CD4-positive, alpha-beta T cell (primary cell): ENCODE data around the gene PRLHR. TPM values are rescaled to one million over a fixed set of nuclear protein-coding genes. Genes with fewer than 3 reads are reported as not detected.

Experiments
- ATAC-seq: fragments of 200-7000 bp; cut with Tn5 transposase; one replicate; pipeline ENCODE4 v1.10.0; 2022; ENCODE audit warnings: mild to moderate bottlenecking; ENCODE audit not compliant: poor library complexity
- CTCF ChIA-PET: fragments of 350-600 bp; sonication (Branson Sonifier 250); formaldehyde crosslinking; loops from one replicate; lab custom pipeline; 2021; ENCODE audit warnings: antibody characterized with exemption, inconsistent platforms; lab: Charles Lee
- POLR2A ChIA-PET: fragments of 350-600 bp; sonication (Branson Sonifier 250); formaldehyde crosslinking; loops from one replicate; lab custom pipeline; 2021; ENCODE audit warnings: antibody characterized with exemption, inconsistent platforms; lab: Charles Lee
- DNase-seq, 14 experiments: peaks; one replicate each; pipeline ENCODE4 v3.0.0-alpha.2; 2013 to 2020; ENCODE audit warnings: mixed read lengths in 2 of 14
- H3K27ac ChIP-seq, 2 donors: one replicate each; pipeline versions ENCODE4 v1.5.1 to v1.7.0; 2013; ENCODE audit warnings: low read length in 2 of 2, low read depth in 1 of 2, mild to moderate bottlenecking in 1 of 2
- H3K27me3 ChIP-seq, 2 experiments: 1 replicate in 1 of 2; 2 replicates in 1 of 2; pipeline versions ENCODE4 v1.6.1 to v1.7.0; 2013; ENCODE audit warnings: low read length in 2 of 2, control low read depth in 1 of 2, mild to moderate bottlenecking in 1 of 2, moderate library complexity in 1 of 2; ENCODE audit not compliant: insufficient read depth in 2 of 2, control insufficient read depth in 1 of 2
- H3K36me3 ChIP-seq: one replicate; pipeline ENCODE4 v1.6.1; 2013; ENCODE audit warnings: low read length, control low read depth; ENCODE audit not compliant: insufficient read depth
- H3K4me1 ChIP-seq: one replicate; pipeline ENCODE4 v1.6.1; 2013; ENCODE audit warnings: low read length, control low read depth; ENCODE audit not compliant: insufficient read depth
- H3K4me3 ChIP-seq: one replicate; pipeline ENCODE4 v1.5.1; 2013; ENCODE audit warnings: mild to moderate bottlenecking, low read length, moderate library complexity
- H3K9me3 ChIP-seq, 2 experiments: 1 replicate in 1 of 2; 2 replicates in 1 of 2; pipeline versions ENCODE4 v1.6.1 to v1.7.0; 2013; ENCODE audit warnings: low read length in 2 of 2, mild to moderate bottlenecking in 2 of 2, control low read depth in 1 of 2, moderate library complexity in 1 of 2; ENCODE audit not compliant: control insufficient read depth in 1 of 2, insufficient read depth in 1 of 2
- H3K27ac Mint-ChIP-seq: one replicate; pipeline ENCODE4 v1.8.0; 2020; ENCODE audit warnings: mixed read lengths
- H3K27me3 Mint-ChIP-seq: one replicate; pipeline ENCODE4 v1.8.0; 2021; ENCODE audit warnings: mixed read lengths
- H3K36me3 Mint-ChIP-seq: one replicate; pipeline ENCODE4 v1.8.0; 2021; ENCODE audit warnings: low read depth, mixed read lengths
- H3K4me1 Mint-ChIP-seq: one replicate; pipeline ENCODE4 v1.8.0; 2021; ENCODE audit warnings: low read depth, mixed read lengths
- H3K4me3 Mint-ChIP-seq: one replicate; pipeline ENCODE4 v1.8.0; 2020; ENCODE audit warnings: mild to moderate bottlenecking, mixed read lengths
- H3K9me3 Mint-ChIP-seq: one replicate; pipeline ENCODE4 v1.8.0; 2020; ENCODE audit warnings: mixed read lengths
- CTCF ChIP-seq: fragments of 200-600 bp; IDR thresholded peaks from one replicate; pipeline ENCODE4 v1.8.0; 2022; ENCODE audit warnings: antibody characterized with exemption, mild to moderate bottlenecking
- intact Hi-C, 2 experiments: fragments of 100-400 bp; cut with DNase I in 1 of 2; cut with micrococcal nuclease in 1 of 2; formaldehyde crosslinking; loops; one replicate each; pipeline versions ENCODE4 v1.15.1 to v1.9.0; 2023 to 2025; cut with DNase I, micrococcal nuclease
- total RNA-seq, 174 experiments: library from RNA in 2 of 174; stranded (reverse) in 2 of 174; gene quantifications; one replicate each; pipeline ENCODE4 v1.2.3 and lab custom pipeline; 2021 to 2026

Gene PRLHR
- total RNA-seq, 2 experiments from 2014 or later = not detected

GRCh38 chr10:118572256-118573041 lies 23.0 kb downstream of the PRLHR start:
- no peaks in the 10 kb centered on the region for H3K27me3 Mint-ChIP-seq
- peaks cover 13% of the 10 kb centered on the region for H3K4me1 Mint-ChIP-seq
- no peak overlapping the region for H3K4me3 Mint-ChIP-seq

GRCh38 chr10:118571123-118571522 lies 24.3 kb downstream of the PRLHR start:
- Histone ChIP-seq H3K27ac (no peak overlapping the region), H3K27me3 (no peaks in the 10 kb centered on the region), H3K36me3 (no peaks in the 10 kb centered on the region), H3K4me3 (no peak overlapping the region), H3K9me3 (no peaks in the 10 kb centered on the region), H3K4me1 (peaks cover 12% of the 10 kb centered on the region)
- H3K27me3 Mint-ChIP-seq = no peaks in the 10 kb centered on the region
- ATAC-seq (no peak), DNase-seq (no peak)
- ChIA-PET POLR2A (no interaction called here), CTCF (no interaction called here)
- H3K4me1 Mint-ChIP-seq = peaks cover 13% of the 10 kb centered on the region
- TF ChIP-seq CTCF = no peak
- intact Hi-C loops = no loop called here
- H3K36me3 Mint-ChIP-seq = no peaks in the 10 kb centered on the region
- H3K9me3 Mint-ChIP-seq = no peaks in the 10 kb centered on the region
- no peak overlapping the region for H3K27ac Mint-ChIP-seq
- no peak overlapping the region for H3K4me3 Mint-ChIP-seq

More at GRCh38 chr10:118572256-118573041, 23.0 kb downstream of the PRLHR start:
- DNase-seq = no peak
- ATAC-seq = no peak
- no peaks in the 10 kb centered on the region for H3K9me3 Mint-ChIP-seq
- intact Hi-C loops = no loop called here
- Histone ChIP-seq H3K4me1 (peaks cover 12% of the 10 kb centered on the region), H3K27me3 (no peaks in the 10 kb centered on the region), H3K27ac (no peak overlapping the region), H3K36me3 (no peaks in the 10 kb centered on the region), H3K9me3 (no peaks in the 10 kb centered on the region), H3K4me3 (no peak overlapping the region)
- H3K27ac Mint-ChIP-seq = no peak overlapping the region
- ChIA-PET POLR2A (no interaction called here), CTCF (no interaction called here)
- no peak for TF ChIP-seq CTCF
- no peaks in the 10 kb centered on the region for H3K36me3 Mint-ChIP-seq

- H3K27me3 Mint-ChIP-seq = no peaks in the 10 kb centered on the region
- intact Hi-C loops = no loop called here
- no peaks in the 10 kb centered on the region for H3K9me3 Mint-ChIP-seq
- peaks cover 13% of the 10 kb centered on the region for H3K4me1 Mint-ChIP-seq
- no peak for TF ChIP-seq CTCF
- ATAC-seq = no peak
- no peaks in the 10 kb centered on the region for H3K36me3 ChIP-seq
- H3K9me3 ChIP-seq = no peaks in the 10 kb centered on the region
- no peak overlapping the region for H3K4me3 Mint-ChIP-seq
- peaks cover 12% of the 10 kb centered on the region for H3K4me1 ChIP-seq
- no peak overlapping the region for H3K27ac ChIP-seq
- no peak for DNase-seq
- H3K27me3 ChIP-seq = no peaks in the 10 kb centered on the region
- H3K36me3 Mint-ChIP-seq = no peaks in the 10 kb centered on the region
- H3K4me3 ChIP-seq = no peak overlapping the region
- no peak overlapping the region for H3K27ac Mint-ChIP-seq
- POLR2A ChIA-PET = no interaction called here
- CTCF ChIA-PET = no interaction called here
Observed at GRCh38 chr10:118570591-118570990, 24.9 kb downstream of the PRLHR start.
